Ureter (tissue), 1 donor: Measurements from ENCODE around the gene BMF. TPM values are rescaled to one million over a fixed set of nuclear protein-coding genes. Genes with fewer than 3 reads are reported as not detected.
"Not testable (repeated sequence)": the region's sequence is repeated elsewhere in the genome, so short reads cannot be mapped to it uniquely, and the experiment has no call there.

Source experiments
- DNase-seq: peaks from one replicate; pipeline ENCODE4 v3.0.0-alpha.2; 2020; ENCODE audit warnings: low spot score
- total RNA-seq: library from RNA; stranded (reverse); gene quantifications from one replicate; pipeline ENCODE4 v1.2.4, GENCODE V29; 2023
- donor health status: DM: yes; HTN: yes; CAD: no.

Gene BMF
- total RNA-seq, 1 donor from 2014 or later = 8.3 TPM

- no peak for DNase-seq
Observed at GRCh38 chr15:40087991-40088928, 20.4 kb downstream of the BMF start.

DNA sequence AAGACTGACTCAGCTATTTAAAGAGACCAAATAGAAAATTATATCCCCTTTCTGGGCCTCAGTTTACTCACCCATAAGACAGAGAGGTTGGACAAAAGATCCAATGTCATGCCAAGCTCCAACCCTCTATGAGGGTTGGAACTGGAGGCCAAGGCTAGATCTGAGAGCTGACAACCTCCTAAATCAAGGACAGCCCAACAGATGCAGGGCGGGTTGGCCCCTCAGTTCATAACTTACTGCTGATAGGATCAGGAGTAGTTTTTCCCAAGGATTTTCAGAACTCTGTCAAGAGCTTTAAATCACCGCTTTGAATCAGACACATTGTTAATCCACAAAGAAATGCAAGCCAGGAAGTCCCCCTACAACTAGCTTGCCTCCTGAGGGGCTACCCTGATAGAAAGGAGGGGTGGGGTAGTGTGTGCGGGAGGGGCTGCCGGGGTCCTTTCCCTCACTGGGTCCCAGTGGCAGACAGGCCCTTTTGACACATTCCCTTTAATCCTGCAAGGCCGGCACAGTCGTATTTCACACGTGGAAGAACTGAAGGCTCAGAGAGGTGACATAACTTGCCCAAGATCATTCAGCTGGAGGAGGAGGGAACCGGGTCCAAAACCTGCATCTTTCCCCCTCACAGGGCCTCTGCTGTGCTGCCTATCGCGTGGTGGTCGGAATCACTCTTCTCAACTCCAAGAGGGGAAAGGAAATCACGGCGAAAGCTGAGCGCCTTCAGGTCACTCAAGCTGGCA, 21.4 kb downstream of the BMF start:
- no peak for DNase-seq

DNA sequence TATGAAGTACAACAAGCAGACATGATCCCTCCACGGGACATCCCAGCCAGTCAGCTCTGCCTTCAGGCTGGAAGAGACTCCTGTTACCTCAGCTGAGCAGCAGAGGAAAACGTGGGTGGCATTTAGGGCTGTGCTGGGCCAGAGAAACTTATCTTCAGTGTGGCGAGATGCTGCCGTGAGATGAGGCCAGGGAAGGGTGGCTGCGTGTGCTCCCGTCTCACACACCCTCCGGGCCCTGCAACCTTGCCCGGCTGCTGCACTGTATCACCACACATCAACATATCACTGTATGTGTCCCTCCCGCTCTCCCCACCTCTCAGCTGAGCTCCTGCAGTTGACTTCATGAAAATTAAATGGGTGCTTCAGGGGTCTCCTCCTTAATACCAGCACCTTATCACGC, 23.4 kb downstream of the BMF start:
- DNase-seq = no peak

DNA sequence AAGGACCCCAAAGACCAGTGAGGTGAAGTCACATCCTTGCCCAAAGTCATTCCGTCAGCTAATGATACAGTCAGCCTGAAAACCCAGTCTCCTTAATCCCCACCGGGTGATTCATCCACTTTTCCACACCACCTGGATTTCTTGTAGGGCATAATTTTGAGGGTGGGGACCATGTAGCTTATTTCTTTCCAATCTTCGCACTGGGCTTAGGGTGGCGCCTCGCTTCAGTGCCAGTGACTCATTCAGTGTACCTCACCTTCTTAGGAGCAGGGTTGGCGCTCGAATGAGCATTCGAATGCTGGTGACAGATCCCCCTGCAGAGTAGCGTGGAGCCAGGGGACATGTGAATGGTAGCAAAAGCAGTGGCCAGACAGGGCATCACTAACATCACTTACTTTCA, 24.0 kb downstream of the BMF start:
- no peak for DNase-seq

DNA sequence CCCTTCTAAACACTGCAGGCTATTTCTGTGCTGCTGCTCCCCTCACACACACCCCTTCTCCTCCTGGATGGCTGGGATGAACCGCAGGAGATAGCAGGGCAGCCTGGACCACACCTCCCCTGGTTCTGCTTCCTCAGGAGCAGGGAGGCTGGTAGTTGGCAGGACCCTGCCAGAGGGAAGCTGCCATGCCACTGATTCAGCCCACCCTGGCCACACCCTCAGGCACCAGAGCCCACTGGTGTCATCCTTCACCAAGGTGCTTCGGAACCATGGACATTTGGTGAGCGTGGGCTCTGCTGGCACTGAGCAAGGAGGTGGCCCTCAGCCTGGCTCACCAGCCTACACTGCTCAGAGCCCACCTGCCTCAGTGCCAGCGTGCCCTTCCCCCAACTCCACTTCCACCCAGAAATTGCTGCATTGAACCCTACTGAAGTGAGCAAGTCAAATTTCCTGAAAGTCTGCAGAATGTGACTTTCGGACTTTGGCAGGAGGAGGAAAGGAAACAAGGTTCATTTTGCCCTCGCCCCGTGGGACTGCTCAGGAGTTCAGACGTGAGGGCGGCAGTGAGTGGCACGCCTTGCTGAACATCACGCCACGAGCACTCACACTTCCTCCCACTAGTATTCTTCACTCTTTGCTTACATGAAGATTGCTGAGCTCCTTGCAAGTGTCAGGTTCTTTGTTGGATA, 26.3 kb downstream of the BMF start:
- no peak for DNase-seq

GRCh38 chr15:40081691-40082194, 26.9 kb downstream of the BMF start:
- DNase-seq = no peak

GRCh38 chr15:40080847-40081246, 27.8 kb downstream of the BMF start:
- DNase-seq = no peak

- DNase-seq = no peak
Observed at GRCh38 chr15:40080104-40080503, 28.6 kb downstream of the BMF start.

- no peak for DNase-seq
Observed at GRCh38 chr15:40079456-40079855, 29.2 kb downstream of the BMF start.

- DNase-seq = no peak
Observed at GRCh38 chr15:40075298-40076044, 33.2 kb downstream of the BMF start.

- not testable (repeated sequence) for DNase-seq
Observed at GRCh38 chr15:40074656-40075055, 34.0 kb downstream of the BMF start.

DNA sequence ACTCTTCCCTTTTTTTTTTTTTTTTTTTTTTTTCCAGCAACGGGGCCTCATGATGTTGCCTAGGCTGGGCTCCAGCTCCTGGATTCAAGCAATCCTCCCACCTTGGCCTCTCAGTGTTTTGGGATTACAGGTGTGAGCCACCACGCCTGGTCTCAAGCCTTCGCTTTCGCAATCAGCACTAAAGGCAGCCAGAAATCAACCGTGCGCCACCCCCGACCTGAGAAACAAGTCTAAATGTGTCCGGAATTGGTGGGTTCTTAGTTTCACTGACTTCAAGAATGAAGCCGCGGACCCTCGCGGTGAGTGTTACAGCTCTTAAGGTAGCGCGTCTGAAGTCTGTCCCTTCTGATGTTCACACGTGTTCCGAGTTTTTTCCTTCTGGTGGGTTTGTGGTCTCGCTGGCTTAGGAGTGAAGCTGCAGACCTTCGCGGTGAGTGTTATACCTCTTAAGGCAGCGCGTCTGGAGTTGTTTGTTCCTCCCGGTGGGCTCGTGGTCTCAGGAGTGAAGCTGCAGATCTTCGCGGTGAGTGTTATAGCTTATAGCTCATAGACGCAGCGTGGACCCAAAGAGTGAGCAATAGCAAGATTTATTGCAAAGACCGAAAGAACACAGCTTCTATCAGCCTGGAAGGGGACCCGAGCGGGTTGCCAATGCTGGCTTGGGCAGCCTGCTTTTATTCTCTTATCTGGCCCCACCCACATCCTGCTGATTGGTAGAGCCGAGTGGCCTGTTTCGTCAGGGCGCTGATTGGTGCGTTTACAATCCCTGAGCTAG, 34.8 kb downstream of the BMF start:
- DNase-seq = not testable (repeated sequence)

- no peak for DNase-seq
Observed at GRCh38 chr15:40072216-40072990, 36.3 kb downstream of the BMF start.

- DNase-seq = no peak
Observed at GRCh38 chr15:40070608-40071218, 38.0 kb downstream of the BMF start.

DNA sequence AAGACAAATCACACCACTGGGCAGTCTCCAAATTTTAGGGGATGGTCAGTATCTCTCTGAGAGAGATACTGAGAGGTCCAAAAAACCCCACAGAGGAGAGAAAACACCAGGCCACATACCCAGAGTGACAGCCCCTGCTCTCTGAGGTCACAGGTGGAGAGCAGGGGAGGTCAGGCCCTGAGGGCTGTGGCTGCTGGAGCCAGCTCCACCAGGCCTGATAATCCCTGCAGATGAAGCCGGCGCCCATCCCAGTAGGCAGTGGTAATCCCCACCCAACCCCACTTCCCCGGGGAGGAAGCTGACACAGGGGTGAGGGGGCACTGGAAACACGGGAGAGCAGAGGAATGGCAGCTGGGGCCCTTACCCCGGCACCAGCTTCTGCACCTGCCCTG, 38.5 kb downstream of the BMF start:
- no peak for DNase-seq

GRCh38 chr15:40069178-40070165, 39.2 kb downstream of the BMF start:
- peak; percentile 94 for DNase-seq

GRCh38 chr15:40067921-40068624, 40.6 kb downstream of the BMF start:
- no peak for DNase-seq
